HL-60 (cell line): Measurements from ENCODE around the gene FADS3.

Source experiments
- DNase-seq, 2 experiments: peaks; one replicate each; pipeline ENCODE4 v3.0.0-alpha.2; 2010 to 2020; ENCODE audit warnings: low read depth in 1 of 2, low spot score in 1 of 2
- H3K27ac ChIP-seq: fragments of 250-450 bp; sonication (Bioruptor Pico); replicated peaks from 2 replicates; pipeline ENCODE4 v1.5.1; 2020; ENCODE audit warnings: mild to moderate bottlenecking, moderate library complexity
- H3K27me3 ChIP-seq: fragments of 250-450 bp; sonication (Bioruptor Pico); 2 replicates; pipeline ENCODE4 v1.5.1; 2021; ENCODE audit warnings: mild to moderate bottlenecking, moderate library complexity; ENCODE audit not compliant: insufficient read depth, poor library complexity, severe bottlenecking
- H3K4me3 ChIP-seq: replicated peaks from 2 replicates; pipeline ENCODE4 v1.5.1; 2011; ENCODE audit warnings: mild to moderate bottlenecking, control low read depth, low read length; ENCODE audit not compliant: insufficient read depth
- GABPA ChIP-seq: IDR thresholded peaks from 2 replicates; pipeline ENCODE4 v1.6.1; 2012; ENCODE audit warnings: low read depth
- POLR2AphosphoS5 ChIP-seq: IDR thresholded peaks from 2 replicates; pipeline ENCODE4 v1.6.1; 2012; ENCODE audit warnings: low read depth
- REST ChIP-seq: IDR thresholded peaks from 2 replicates; pipeline ENCODE4 v1.6.1; 2012; ENCODE audit warnings: low read depth; ENCODE audit not compliant: insufficient replicate concordance
- SPI1 ChIP-seq: IDR thresholded peaks from 2 replicates; pipeline ENCODE4 v1.6.1; 2012; ENCODE audit warnings: low read depth, mild to moderate bottlenecking, borderline replicate concordance
- TF ChIP-seq, protein P1 (sequence below): IDR thresholded peaks from one replicate; pipeline ENCODE4 v1.5.1; 2011; ENCODE audit warnings: low read length, control low read depth, inconsistent platforms; ENCODE audit not compliant: insufficient read depth

FADS3 gene

DNA sequence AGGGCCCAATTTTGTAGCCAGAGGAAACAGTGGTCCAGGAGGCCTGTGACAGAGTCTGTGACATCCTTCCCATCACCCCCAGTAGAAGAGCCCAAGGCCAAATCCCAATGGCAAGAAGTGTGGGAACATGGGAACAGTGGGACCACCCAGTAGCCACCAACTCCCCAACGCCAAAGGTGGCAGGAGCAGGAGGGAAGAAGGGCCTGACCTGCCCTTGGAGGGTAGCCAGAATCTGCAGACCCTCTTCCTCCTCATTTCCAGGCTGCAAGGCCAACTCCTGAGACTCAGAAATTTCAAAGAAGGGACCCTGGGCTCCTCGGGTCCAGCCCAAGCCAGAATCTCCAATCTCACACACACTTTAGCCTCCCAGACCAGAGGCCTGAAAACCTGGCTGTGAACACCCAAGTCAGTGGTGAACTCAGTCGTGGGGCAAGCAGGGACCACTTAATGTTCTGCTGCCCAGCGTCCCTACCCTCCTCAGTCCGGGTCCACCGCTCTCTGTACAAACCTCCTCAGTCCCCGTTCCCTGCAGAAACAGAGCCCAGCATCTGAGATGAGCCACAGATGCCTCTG lies 19.9 kb upstream of the FADS3 start:
- H3K27me3 ChIP-seq = peaks cover 4% of the 10 kb centered on the region
- no peak for DNase-seq
- no peak overlapping the region for H3K4me3 ChIP-seq
- no peak overlapping the region for H3K27ac ChIP-seq
- TF ChIP-seq SPI1 = no peak
- no peak for TF ChIP-seq REST
- TF ChIP-seq POLR2AphosphoS5 = no peak
- no peak for TF ChIP-seq GABPA
- TF ChIP-seq, protein P1, sequence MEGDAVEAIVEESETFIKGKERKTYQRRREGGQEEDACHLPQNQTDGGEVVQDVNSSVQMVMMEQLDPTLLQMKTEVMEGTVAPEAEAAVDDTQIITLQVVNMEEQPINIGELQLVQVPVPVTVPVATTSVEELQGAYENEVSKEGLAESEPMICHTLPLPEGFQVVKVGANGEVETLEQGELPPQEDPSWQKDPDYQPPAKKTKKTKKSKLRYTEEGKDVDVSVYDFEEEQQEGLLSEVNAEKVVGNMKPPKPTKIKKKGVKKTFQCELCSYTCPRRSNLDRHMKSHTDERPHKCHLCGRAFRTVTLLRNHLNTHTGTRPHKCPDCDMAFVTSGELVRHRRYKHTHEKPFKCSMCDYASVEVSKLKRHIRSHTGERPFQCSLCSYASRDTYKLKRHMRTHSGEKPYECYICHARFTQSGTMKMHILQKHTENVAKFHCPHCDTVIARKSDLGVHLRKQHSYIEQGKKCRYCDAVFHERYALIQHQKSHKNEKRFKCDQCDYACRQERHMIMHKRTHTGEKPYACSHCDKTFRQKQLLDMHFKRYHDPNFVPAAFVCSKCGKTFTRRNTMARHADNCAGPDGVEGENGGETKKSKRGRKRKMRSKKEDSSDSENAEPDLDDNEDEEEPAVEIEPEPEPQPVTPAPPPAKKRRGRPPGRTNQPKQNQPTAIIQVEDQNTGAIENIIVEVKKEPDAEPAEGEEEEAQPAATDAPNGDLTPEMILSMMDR = no peak

DNA sequence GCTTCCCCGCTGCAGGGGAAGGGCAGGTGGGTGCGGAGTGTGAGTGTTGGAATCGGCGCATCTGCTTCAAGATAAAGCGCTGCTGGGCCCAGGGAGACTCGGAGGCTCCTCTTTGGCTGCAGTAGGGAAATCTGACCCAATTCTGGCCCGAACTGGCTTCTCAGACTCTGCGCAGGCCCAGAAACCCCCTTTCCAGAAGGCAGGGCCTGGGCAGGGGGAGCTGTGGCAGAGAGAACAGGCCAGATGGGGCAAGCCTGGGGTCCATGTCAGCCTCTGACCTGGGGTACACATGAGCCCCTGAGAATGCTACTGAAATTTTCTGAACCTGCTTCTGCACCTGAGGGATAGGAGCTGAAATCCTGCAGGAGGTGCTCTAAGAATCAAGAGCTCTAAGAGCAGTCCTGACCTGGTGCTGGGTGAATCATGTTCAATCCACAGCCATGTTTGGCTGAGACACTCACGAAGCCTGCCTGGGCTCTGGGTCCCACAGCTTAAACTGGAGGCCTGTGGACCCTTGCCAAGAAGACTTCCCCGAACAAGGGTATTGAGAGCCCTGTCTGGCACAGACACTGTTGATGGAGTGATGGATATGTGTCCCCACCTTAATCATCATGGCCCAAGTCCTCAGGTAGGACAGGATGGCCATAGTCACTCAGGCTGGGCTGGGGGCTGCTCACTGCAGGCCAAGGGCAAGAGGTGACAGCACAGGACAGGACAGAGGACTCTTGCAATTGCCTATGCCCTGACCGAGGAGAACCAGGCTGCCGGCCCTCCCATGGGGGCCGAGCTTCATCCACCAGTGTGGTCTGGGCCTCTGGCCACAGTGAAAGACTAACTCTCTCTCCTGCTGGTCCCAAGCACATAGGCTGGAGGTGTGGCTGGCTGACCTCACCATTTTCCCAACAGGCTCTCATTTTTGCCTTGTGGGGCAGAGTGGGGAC lies 19.1 kb upstream of the FADS3 start:
- no peak for TF ChIP-seq POLR2AphosphoS5
- TF ChIP-seq SPI1 = no peak
- TF ChIP-seq REST = no peak
- TF ChIP-seq, protein P1 = no peak
- no peak for TF ChIP-seq GABPA
- no peak overlapping the region for H3K4me3 ChIP-seq
- H3K27ac ChIP-seq = no peak overlapping the region
- peaks cover 2% of the 10 kb centered on the region for H3K27me3 ChIP-seq
- DNase-seq = no peak

DNA sequence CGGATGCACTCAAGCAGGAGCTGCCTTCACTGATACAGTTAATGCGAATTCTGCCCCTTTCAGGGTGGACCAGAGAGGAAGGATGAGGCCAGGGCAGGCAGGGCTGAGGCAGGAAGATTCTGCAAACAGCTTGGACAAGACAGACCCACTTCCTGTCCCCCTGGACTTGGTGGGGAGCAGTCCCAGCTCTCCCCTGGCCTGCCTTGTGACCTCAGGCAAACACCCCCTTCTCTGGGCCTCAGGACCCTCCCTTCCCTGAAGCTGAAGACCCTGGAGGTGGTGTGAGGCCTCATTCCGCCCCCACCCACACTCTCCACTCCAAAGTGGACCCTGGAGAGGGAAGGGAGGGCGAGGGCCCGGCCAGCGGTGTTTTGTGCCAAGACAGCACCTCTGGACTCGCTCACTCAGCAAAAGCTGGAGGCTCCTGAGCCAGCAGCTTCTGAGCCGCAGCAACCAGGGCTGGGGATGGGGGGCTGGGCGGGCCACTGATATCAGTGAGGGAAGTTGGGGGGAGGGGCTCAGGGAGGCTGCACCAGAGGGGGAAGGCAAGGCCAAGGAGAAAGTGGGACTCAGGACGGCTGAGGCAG lies 17.5 kb upstream of the FADS3 start:
- H3K4me3 ChIP-seq = no peak overlapping the region
- no peak overlapping the region for H3K27ac ChIP-seq
- no peaks in the 10 kb centered on the region for H3K27me3 ChIP-seq
- no peak for TF ChIP-seq POLR2AphosphoS5
- no peak for DNase-seq
